Fibroblast of gingiva (primary cell): ENCODE data around the gene GRID1.
"Not testable (repeated sequence)": the region's sequence is repeated elsewhere in the genome, so short reads cannot be mapped to it uniquely, and the experiment has no call there.

Experiments
- DNase-seq: peaks from one replicate; pipeline ENCODE4 v3.0.0-alpha.2; 2011; ENCODE audit warnings: low read depth

GRID1 gene

DNA sequence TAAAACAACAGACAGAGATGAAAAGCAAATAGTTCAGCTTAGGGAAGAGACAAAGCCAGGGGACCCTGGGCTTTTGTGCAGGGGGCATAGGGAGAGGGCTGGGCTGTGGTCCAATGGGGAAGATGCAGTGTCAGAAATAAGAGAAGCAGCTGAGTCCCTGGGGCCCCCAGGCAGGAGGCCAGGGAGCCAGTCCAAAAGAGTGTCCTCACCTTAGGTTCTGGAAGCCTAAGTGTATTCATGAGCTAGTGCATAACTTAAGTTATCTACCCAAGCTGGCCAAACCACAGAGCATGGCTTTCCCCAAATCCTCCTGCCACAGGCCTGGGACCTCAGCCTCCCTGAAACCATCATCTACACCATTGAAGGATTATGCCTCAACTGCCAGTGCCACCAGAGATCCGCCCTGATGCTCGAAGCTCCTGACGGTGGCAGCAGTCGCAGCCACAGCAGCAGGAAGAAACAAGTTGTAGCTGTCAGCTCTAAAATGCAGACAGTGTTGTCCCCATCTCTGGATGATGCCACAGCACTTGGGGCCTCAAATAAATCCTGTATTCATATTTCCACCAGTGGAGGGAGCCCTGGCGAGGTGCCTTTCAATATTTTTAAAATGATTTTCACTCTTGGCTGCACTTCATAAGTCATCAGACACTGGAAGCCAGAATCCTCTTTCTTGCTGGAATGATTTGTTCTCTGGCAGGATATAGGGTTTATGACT, 574.6 kb downstream of the GRID1 start:
- no peak for DNase-seq

DNA sequence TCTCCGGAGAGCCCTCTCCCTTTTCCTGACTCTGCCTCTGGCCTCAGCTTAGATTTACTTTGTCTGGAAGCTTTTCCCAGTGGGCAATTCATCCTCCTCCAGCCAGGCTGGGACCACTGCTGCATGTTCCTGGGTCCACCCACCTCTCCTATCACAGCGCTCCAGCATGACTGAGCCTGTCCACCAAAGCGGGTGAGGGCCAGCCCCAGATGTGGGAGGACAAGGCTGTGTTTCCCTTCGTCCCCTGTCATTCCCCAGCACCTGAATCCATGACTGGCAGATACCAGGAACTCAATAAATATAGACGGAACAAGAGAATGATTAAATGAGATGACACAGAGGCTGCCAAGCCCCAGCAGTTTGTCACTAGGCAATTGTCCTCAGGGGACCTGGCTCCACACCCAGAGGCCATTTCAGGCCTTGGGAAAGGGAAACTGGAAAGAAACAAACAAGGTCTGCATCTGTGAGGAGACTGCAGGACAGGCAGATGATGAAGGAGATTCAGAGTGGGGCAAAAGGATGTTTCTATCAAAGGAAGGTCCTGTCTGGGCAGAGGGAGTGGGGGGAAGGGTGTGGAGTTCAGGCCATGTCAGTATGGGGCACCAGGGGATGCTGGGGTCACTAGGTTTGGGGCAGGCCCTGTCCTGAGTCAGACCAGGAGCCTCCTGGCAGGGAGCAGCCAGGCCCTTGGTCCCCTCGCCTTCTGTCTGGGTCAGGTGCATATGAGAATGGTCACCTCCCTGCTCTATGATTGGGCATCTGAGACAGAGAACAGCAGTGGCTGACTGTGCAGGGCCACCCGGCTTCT, 576.4 kb downstream of the GRID1 start:
- DNase-seq, result no peak

- DNase-seq, result no peak
These were observed 577.5 kb downstream of the GRID1 start for GRCh38 chr10:85789125-85789524.

DNA sequence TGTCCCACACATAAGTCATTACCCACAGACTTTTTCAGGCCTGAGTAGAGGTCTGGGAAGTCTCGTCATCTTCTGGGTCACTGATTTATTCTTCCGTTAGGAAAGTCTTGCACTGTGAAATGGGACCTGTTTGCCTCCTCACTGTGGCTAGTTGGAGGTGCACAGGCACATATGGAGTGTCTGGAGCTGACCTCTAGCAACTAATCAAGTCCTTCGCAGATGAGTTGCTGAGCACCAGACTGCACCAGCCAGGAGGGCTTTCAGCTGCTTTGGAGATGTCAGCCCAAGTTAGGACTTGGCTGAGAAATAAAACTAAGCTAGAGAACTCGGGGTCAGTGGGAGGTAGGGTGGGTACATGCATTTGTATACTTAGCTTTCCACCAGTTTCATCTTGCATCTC, 578.0 kb downstream of the GRID1 start:
- DNase-seq, result no peak

- no peak for DNase-seq
These were observed 578.7 kb downstream of the GRID1 start for GRCh38 chr10:85787881-85788280.

- DNase-seq, result no peak
These were observed 579.2 kb downstream of the GRID1 start for GRCh38 chr10:85787393-85787792.

DNA sequence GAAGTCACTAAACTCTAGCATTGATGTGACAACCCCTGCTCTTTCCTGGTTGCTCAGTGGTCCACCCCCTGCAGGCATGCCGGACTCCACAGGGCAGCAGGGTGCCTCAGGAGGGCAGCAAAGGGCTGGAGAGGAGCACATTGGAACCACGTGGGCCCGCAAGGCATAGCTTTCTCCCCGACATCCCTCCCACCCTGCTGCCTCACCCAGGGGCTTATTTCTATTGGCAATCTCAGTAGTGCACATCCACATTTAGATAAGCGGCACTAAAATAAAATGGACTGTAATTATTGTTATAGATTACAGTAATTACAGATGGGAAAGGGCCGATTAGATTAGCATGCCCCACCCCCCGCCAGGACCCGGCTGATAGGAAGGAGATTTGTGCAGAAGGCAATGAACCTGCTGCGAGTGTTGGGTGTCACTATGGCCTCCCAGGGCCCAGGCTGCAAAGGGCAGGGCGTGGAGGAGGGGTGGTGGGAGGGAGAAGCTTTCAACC, 580.1 kb downstream of the GRID1 start:
- DNase-seq, result no peak

- no peak for DNase-seq
These were observed 581.8 kb downstream of the GRID1 start for GRCh38 chr10:85784792-85785191.

DNA sequence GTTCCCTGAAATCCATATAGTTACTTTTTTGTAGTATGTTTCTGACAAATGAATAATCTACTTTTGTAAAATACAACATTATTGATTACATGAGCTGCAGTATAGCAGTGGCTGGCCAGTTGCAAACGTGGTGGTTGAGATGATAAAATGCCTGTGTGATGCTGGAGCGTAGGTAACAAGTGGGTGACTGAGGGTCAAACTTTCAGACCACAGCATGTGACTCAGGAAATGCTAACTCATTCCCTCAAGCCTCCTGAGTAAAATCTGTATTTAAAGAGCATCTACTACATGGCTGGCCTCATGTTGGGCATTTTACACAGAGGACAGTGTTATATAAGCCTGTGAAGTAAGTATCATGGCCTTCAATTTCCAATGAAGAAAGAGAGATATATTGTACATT, 585.2 kb downstream of the GRID1 start:
- DNase-seq, result no peak

GRCh38 chr10:85778074-85778473, 588.5 kb downstream of the GRID1 start:
- no peak for DNase-seq

DNA sequence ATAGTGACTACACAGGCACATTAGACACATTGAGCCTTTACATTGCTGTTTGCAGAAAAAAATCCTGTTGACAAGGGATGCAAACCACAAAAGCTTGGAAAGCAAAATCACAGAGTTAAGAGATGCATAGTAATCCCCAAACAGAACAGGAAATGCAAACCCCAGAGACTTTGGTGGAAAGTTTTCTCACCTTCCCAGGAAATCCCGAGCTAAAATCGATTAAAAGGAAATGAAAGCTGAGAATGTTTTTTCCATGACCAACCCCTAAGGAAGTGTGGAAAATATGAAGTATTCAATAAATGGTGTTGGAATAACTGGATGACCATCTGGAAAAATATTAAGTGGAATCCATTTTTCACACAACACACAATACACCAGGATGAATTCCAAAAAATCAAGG, 598.7 kb downstream of the GRID1 start:
- no peak for DNase-seq

DNA sequence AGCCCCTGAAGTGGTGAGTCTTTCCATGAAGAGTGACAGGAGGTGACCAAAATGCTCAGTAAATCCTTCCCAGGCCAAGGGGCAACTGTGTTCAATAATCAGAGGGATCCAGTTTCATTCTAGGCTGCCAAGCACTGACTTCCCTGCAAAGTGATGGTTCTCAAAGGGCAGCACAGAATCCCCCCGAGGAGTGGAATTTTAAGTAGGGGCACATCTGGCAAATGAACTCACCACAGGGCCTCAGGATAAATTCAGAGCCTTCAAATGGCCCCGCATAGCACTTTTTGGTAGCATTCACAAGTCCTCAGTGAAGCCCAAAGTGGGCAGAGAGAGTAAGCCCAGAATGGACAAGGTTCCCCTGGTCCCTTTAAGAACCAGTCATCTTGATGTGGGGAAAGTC, 602.5 kb downstream of the GRID1 start:
- DNase-seq, result no peak

GRCh38 chr10:85761906-85762445, 604.6 kb downstream of the GRID1 start:
- no peak for DNase-seq

DNA sequence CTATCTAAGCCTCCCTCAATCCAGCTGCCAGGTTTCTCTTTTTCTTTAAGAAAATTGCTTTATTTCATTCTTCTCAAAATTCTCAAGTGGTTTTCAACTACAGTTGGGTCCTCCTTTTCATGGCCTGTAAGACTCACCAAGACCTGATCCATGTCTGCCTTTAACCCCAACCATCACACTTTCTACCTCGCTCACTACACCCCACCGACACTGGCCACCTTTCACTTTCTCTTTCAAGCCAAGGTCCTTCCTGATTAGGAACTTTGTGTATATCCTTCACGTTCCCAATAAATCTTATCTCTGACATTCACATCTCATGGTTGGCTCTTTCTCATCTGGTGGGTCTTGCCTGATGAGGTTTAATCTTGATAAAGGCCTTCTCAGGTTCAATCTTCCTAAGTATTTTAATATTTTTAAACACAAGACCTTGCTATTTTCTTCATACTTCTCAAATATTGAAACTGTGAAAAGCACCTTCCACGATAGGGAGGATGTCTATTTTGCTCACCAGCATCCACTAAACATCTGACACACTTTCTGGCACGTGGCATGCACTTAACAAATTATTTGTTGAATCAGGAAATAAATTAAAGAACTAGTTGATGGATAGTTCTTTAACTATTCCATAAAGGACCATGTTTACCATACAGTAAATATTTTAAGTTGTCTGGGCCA, 624.8 kb downstream of the GRID1 start:
- no peak for DNase-seq

- no peak for DNase-seq
These were observed 630.6 kb downstream of the GRID1 start for GRCh38 chr10:85735997-85736396.

DNA sequence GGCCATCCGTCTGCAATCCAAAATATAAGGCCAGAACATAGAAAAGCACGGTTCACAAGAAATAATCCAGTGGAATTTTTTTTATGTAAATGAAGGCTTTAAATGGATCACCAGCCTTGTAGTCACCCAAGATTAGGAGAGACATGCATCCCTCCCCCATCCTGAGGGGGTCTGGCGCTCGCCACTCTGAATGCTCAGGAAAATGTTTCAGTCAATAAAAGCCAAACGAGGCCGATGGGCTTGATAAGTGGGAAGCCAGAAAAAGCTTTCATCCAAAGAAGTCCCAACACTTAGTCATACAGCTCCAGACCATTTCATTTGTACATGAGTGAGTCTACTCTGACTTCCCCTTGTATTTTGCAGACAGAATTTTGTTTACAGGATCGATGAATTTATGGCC, 631.8 kb downstream of the GRID1 start:
- DNase-seq, result no peak

- DNase-seq, result no peak
These were observed 642.4 kb downstream of the GRID1 start for GRCh38 chr10:85724215-85724614.

GRCh38 chr10:85720931-85721590, 645.5 kb downstream of the GRID1 start:
- DNase-seq, result no peak

DNA sequence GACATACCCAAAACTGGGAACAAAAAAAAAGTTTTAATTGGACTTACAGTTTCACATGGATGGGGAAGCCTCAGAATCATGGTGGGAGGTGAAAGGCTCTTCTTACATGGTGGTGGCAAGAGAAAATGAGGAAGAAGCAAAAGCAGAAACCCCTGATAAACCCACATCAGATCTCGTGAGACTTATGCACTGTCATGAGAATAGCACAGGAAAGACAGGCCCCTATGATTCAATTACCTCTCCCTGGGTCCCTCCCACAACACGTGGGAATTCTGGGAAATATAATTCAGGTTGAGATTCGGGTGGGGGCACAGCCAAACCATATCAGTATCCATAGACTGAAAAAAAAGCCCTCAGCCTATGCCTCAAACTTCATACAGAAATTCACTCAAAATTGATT, 647.2 kb downstream of the GRID1 start:
- no peak for DNase-seq

DNA sequence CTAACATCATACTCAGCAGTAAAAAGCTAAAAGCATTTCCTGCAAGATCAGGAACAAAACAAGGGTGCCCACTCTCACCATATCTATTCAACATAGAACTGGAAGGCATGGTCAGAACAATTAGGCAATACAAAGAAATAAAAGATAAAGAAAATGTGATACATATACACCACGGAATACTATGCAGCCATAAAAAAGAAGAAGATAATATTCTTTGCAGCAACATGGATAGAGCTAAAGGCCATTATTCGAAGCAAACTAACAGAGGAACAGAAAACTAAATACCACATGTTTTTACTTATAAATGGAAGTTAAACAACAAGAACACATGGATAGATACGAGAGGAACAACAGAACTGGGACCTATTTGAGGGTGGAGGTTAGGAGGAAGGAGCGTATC, 652.7 kb downstream of the GRID1 start:
- DNase-seq, result no peak

- DNase-seq, result no peak
These were observed 663.8 kb downstream of the GRID1 start for GRCh38 chr10:85702768-85703167.

DNA sequence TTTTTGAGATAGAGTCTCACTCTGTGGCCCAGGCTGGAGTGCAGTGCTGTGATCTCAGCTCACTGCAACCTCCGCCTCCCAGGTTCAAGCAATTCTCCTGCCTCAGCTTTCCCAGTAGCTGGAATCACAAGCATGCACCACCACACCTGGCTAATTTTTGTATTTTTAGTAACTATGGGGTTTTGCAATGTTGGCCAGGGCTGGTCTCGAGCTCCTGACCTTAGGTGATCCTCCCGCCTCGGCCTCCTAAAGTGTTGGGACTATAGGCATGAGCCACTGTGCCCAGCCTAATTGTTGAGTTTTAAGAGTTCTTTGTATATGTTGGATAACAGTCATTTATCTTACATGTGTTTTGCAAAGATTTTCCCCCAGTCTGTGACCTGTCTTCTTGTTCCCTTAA, 667.5 kb downstream of the GRID1 start:
- not testable (repeated sequence) for DNase-seq
